Mesendoderm (in vitro differentiated cells): ENCODE data around the gene SDK1.

ENCODE experiments used
- DNase-seq: peaks from one replicate; pipeline ENCODE4 v3.0.0; 2013
- H2AK5ac ChIP-seq: 2 replicates; pipeline ENCODE4 v1.6.1; 2013; ENCODE audit warnings: low read length, inconsistent platforms
- H2BK120ac ChIP-seq: 2 replicates; pipeline ENCODE4 v1.6.1; 2013; ENCODE audit warnings: low read depth, mild to moderate bottlenecking, low read length, moderate library complexity, mixed read lengths
- H2BK15ac ChIP-seq: replicated peaks from 2 replicates; pipeline ENCODE4 v1.6.1; 2013; ENCODE audit warnings: low read depth, mild to moderate bottlenecking, moderate library complexity
- H2BK5ac ChIP-seq: 2 replicates; pipeline ENCODE4 v1.6.1; 2013; ENCODE audit warnings: low read length, inconsistent platforms
- H3K18ac ChIP-seq: 2 replicates; pipeline ENCODE4 v1.6.1; 2013; ENCODE audit warnings: mild to moderate bottlenecking, low read length, mixed read lengths
- H3K23ac ChIP-seq: one replicate; pipeline ENCODE4 v1.6.1; 2013; ENCODE audit warnings: low read length
- H3K27ac ChIP-seq: 2 replicates; pipeline ENCODE4 v1.5.1; 2013; ENCODE audit warnings: low read depth, mild to moderate bottlenecking, inconsistent platforms, low read length, moderate library complexity
- H3K27me3 ChIP-seq: 2 replicates; pipeline ENCODE4 v1.6.1; 2013; ENCODE audit warnings: low read length, control low read depth, mild to moderate bottlenecking, inconsistent platforms; ENCODE audit not compliant: insufficient read depth, poor library complexity
- H3K36me3 ChIP-seq: 2 replicates; pipeline ENCODE4 v1.6.1; 2013; ENCODE audit warnings: low read length, inconsistent platforms; ENCODE audit not compliant: control insufficient read depth, insufficient read depth
- H3K4ac ChIP-seq: one replicate; pipeline ENCODE4 v1.6.1; 2013; ENCODE audit warnings: low read depth, mild to moderate bottlenecking, low read length, moderate library complexity
- H3K4me1 ChIP-seq: 2 replicates; pipeline ENCODE4 v1.6.1; 2013; ENCODE audit warnings: low read depth, low read length, inconsistent platforms; ENCODE audit not compliant: control insufficient read depth
- H3K4me2 ChIP-seq: 2 replicates; pipeline ENCODE4 v1.6.1; 2013; ENCODE audit warnings: low read length
- H3K4me3 ChIP-seq: 2 replicates; pipeline ENCODE4 v1.5.1; 2013; ENCODE audit warnings: mild to moderate bottlenecking, low read length
- H3K56ac ChIP-seq: one replicate; pipeline ENCODE4 v1.6.1; 2013; ENCODE audit warnings: low read length
- H3K79me1 ChIP-seq: 2 replicates; pipeline ENCODE4 v1.6.1; 2013; ENCODE audit warnings: low read length, inconsistent platforms
- H3K79me2 ChIP-seq: 2 replicates; pipeline ENCODE4 v1.6.1; 2013; ENCODE audit warnings: mild to moderate bottlenecking, low read length; ENCODE audit not compliant: control insufficient read depth, insufficient read depth
- H3K9ac ChIP-seq: 2 replicates; pipeline ENCODE4 v1.6.1; 2013; ENCODE audit warnings: low read length, inconsistent platforms
- H4K5ac ChIP-seq: one replicate; pipeline ENCODE4 v1.6.1; 2013; ENCODE audit warnings: low read length
- H4K8ac ChIP-seq: one replicate; pipeline ENCODE4 v1.6.1; 2013; ENCODE audit warnings: low read depth, mild to moderate bottlenecking, control low read depth, low read length, moderate library complexity
- WGBS: extraction: QIAGEN DNeasy Blood & Tissue Kit; methylation state at CpG from one replicate; pipeline ENCODE4 v1.1.7; 2013; ENCODE audit warnings: low lambda C conversion rate, missing lambda C conversion rate; ENCODE audit not compliant: insufficient coverage; ENCODE audit errors: extremely low coverage; 5-methylcytosine and 5-hydroxymethylcytosine counted together

Gene SDK1

GRCh38 chr7:4113976-4114375, 812.9 kb downstream of the SDK1 start:
- H3K4me1 ChIP-seq = no peaks in the 10 kb centered on the region
- H3K18ac ChIP-seq = no peak overlapping the region
- no peak for DNase-seq
- H3K23ac ChIP-seq = no peak overlapping the region
- H4K5ac ChIP-seq = no peak overlapping the region
- no peak overlapping the region for H4K8ac ChIP-seq
- H3K79me1 ChIP-seq = no peaks in the 10 kb centered on the region
- H3K9ac ChIP-seq = no peak overlapping the region
- no peak overlapping the region for H3K4ac ChIP-seq
- H2BK120ac ChIP-seq = no peak overlapping the region
- H3K27ac ChIP-seq = no peak overlapping the region
- H3K27me3 ChIP-seq = no peaks in the 10 kb centered on the region
- H2BK5ac ChIP-seq = no peak overlapping the region
- H2BK15ac ChIP-seq = no peak overlapping the region
- no peaks in the 10 kb centered on the region for H3K79me2 ChIP-seq
- no peak overlapping the region for H3K4me2 ChIP-seq
- WGBS = no CpG with 5 or more reads among the region's 25 CpGs
- H3K36me3 ChIP-seq = no peaks in the 10 kb centered on the region
- no peak overlapping the region for H3K4me3 ChIP-seq
- H3K56ac ChIP-seq = no peak overlapping the region
- no peak overlapping the region for H2AK5ac ChIP-seq

GRCh38 chr7:4115442-4115841, 814.4 kb downstream of the SDK1 start:
- Histone ChIP-seq H2BK15ac (no peak overlapping the region), H3K27me3 (no peaks in the 10 kb centered on the region), H2AK5ac (no peak overlapping the region), H3K4me3 (no peak overlapping the region), H3K79me2 (no peaks in the 10 kb centered on the region), H4K5ac (no peak overlapping the region), H3K4ac (no peak overlapping the region), H2BK120ac (no peak overlapping the region), H3K27ac (no peak overlapping the region), H3K18ac (no peak overlapping the region), H3K79me1 (no peaks in the 10 kb centered on the region), H4K8ac (no peak overlapping the region), H3K4me1 (no peaks in the 10 kb centered on the region), H3K23ac (no peak overlapping the region), H3K4me2 (no peak overlapping the region), H2BK5ac (no peak overlapping the region), H3K9ac (no peak overlapping the region), H3K56ac (no peak overlapping the region), H3K36me3 (no peaks in the 10 kb centered on the region)
- DNase-seq = no peak
- no CpG with 5 or more reads among the region's 7 CpGs for WGBS

GRCh38 chr7:4115941-4116610, 815.0 kb downstream of the SDK1 start:
- no peak for DNase-seq
- Histone ChIP-seq H3K4me2 (no peak overlapping the region), H4K5ac (no peak overlapping the region), H3K27me3 (no peaks in the 10 kb centered on the region), H3K4me3 (no peak overlapping the region), H2AK5ac (no peak overlapping the region), H3K4me1 (no peaks in the 10 kb centered on the region), H3K79me2 (no peaks in the 10 kb centered on the region), H3K79me1 (no peaks in the 10 kb centered on the region), H3K27ac (no peak overlapping the region), H2BK15ac (no peak overlapping the region), H3K23ac (no peak overlapping the region), H2BK120ac (no peak overlapping the region), H3K4ac (no peak overlapping the region), H3K56ac (no peak overlapping the region), H4K8ac (no peak overlapping the region), H3K18ac (no peak overlapping the region), H2BK5ac (no peak overlapping the region), H3K9ac (no peak overlapping the region), H3K36me3 (no peaks in the 10 kb centered on the region)
- WGBS = no CpG with 5 or more reads among the region's 19 CpGs

GRCh38 chr7:4119848-4120247, 818.8 kb downstream of the SDK1 start:
- Histone ChIP-seq H2BK5ac (no peak overlapping the region), H3K56ac (no peak overlapping the region), H3K4me2 (no peak overlapping the region), H2BK15ac (no peak overlapping the region), H3K79me1 (no peaks in the 10 kb centered on the region), H3K9ac (no peak overlapping the region), H3K27ac (no peak overlapping the region), H3K4me1 (no peaks in the 10 kb centered on the region), H3K4ac (no peak overlapping the region), H3K4me3 (no peak overlapping the region), H3K18ac (no peak overlapping the region), H3K36me3 (no peaks in the 10 kb centered on the region), H3K27me3 (no peaks in the 10 kb centered on the region), H3K23ac (no peak overlapping the region), H4K5ac (no peak overlapping the region), H4K8ac (no peak overlapping the region), H2BK120ac (no peak overlapping the region), H2AK5ac (no peak overlapping the region), H3K79me2 (no peaks in the 10 kb centered on the region)
- DNase-seq = no peak
- no CpG with 5 or more reads among the region's 3 CpGs for WGBS

GRCh38 chr7:4123346-4123745, 822.3 kb downstream of the SDK1 start:
- no peak overlapping the region for H3K27ac ChIP-seq
- H3K79me1 ChIP-seq = no peaks in the 10 kb centered on the region
- WGBS = no CpG with 5 or more reads among the region's 2 CpGs
- H3K23ac ChIP-seq = no peak overlapping the region
- no peaks in the 10 kb centered on the region for H3K4me1 ChIP-seq
- DNase-seq = no peak
- H3K4me2 ChIP-seq = no peak overlapping the region
- no peak overlapping the region for H3K9ac ChIP-seq
- H4K5ac ChIP-seq = no peak overlapping the region
- no peak overlapping the region for H3K56ac ChIP-seq
- no peak overlapping the region for H2BK120ac ChIP-seq
- H2AK5ac ChIP-seq = no peak overlapping the region
- H3K27me3 ChIP-seq = no peaks in the 10 kb centered on the region
- H4K8ac ChIP-seq = no peak overlapping the region
- H3K4me3 ChIP-seq = no peak overlapping the region
- no peak overlapping the region for H3K18ac ChIP-seq
- H3K36me3 ChIP-seq = no peaks in the 10 kb centered on the region
- H3K4ac ChIP-seq = no peak overlapping the region
- H2BK5ac ChIP-seq = no peak overlapping the region
- no peaks in the 10 kb centered on the region for H3K79me2 ChIP-seq
- no peak overlapping the region for H2BK15ac ChIP-seq

- Histone ChIP-seq H3K27ac (no peak overlapping the region), H2BK5ac (no peak overlapping the region), H3K18ac (no peak overlapping the region), H2BK120ac (no peak overlapping the region), H3K9ac (no peak overlapping the region), H3K79me1 (no peaks in the 10 kb centered on the region), H3K4me1 (no peaks in the 10 kb centered on the region), H4K8ac (no peak overlapping the region), H3K27me3 (no peaks in the 10 kb centered on the region), H2AK5ac (no peak overlapping the region), H3K36me3 (no peaks in the 10 kb centered on the region), H3K4me2 (no peak overlapping the region), H3K4me3 (no peak overlapping the region), H2BK15ac (no peak overlapping the region), H3K4ac (no peak overlapping the region), H3K23ac (no peak overlapping the region), H3K79me2 (no peaks in the 10 kb centered on the region), H3K56ac (no peak overlapping the region), H4K5ac (no peak overlapping the region)
- DNase-seq = no peak
- WGBS = no CpG with 5 or more reads among the region's 8 CpGs
Observed at GRCh38 chr7:4123823-4124222, 822.8 kb downstream of the SDK1 start.
